ENCODE data around the gene TBC1D2B. TPM values are rescaled to one million over a fixed set of nuclear protein-coding genes. Genes with fewer than 3 reads are reported as not detected.

The TBC1D2B gene
- total and polyA plus RNA-seq, 2 donors (not counting 3 experiments of a cell fraction or from before 2014, with no cell fraction given), result 30.8 to 46.1 TPM

GRCh38 chr15:78101423-78102105 lies 24.1 kb upstream of the TBC1D2B start:
- intact Hi-C loops (cut with micrococcal nuclease) (no loop called here), dilution Hi-C loops (cut with MboI; ENCODE audit: extremely low pct_ligation_motif_present, low sequenced_read_pairs) (no loop called here)
- no peak overlapping the region for H3K9ac ChIP-seq (replicated peaks; ENCODE audit: extremely low read depth, insufficient read depth, low read length)
- TF ChIP-seq POLR2A (IDR thresholded peaks at IDR 0.05; ENCODE audit: low read depth, low read length) (no peak), MYC (IDR thresholded peaks at IDR 0.05; ENCODE audit: low read depth, low read length) (no peak), MAX (IDR thresholded peaks at IDR 0.05; ENCODE audit: insufficient read depth, insufficient read length) (no peak), EZH2 (IDR thresholded peaks at IDR 0.05; ENCODE audit: borderline replicate concordance, low read depth, low read length, severe bottlenecking) (no peak), CTCF (IDR thresholded peaks at IDR 0.05; ENCODE audit: extremely low read depth in 1 of 2, insufficient read depth in 1 of 2, low read depth in 1 of 2, low read length in 2 of 2) (no peak), GATA2 (IDR thresholded peaks at IDR 0.05; ENCODE audit: insufficient read depth, insufficient read length, low read depth, low read length) (no peak), JUN (IDR thresholded peaks at IDR 0.05; ENCODE audit: borderline replicate concordance, insufficient read depth, insufficient read length, low read depth) (no peak), FOS (IDR thresholded peaks at IDR 0.05; ENCODE audit: borderline replicate concordance, insufficient read depth, low read length) (no peak), POLR2AphosphoS5 (IDR thresholded peaks at IDR 0.05; ENCODE audit: insufficient read depth, low read depth, low read length) (no peak)
- CTCF ChIA-PET, result interaction anchor here (1.0 to 1.2 kb wide), 2 partner anchors 9 to 18 kb away, joined by 3 read pairs; partner anchors contain the start of gene SH2D7
- H3K9me3 ChIP-seq (replicated peaks; ENCODE audit: control insufficient read depth, insufficient read depth, low read length), result no peaks in the 10 kb centered on the region
- BruUV-seq (replicated peaks), result no TSS peak
- no peak for DNase-seq (ENCODE audit: low read depth, low spot score)
- no peaks in the 10 kb centered on the region for H3K9me1 ChIP-seq (replicated peaks; ENCODE audit: control insufficient read depth, extremely low read depth, insufficient read depth, low read length)
- FAIRE-seq, result no peak
- H4K20me1 ChIP-seq (replicated peaks; ENCODE audit: control insufficient read depth, extremely low read depth, insufficient read depth, low read length), result no peaks in the 10 kb centered on the region
- H3K27ac ChIP-seq (ENCODE audit: insufficient read depth, low read depth, low read length), result no peak overlapping the region
- H3K27me3 ChIP-seq (ENCODE audit: control insufficient read depth in 2 of 2, insufficient read depth in 2 of 2, low read length in 2 of 2), result no peaks in the 10 kb centered on the region
- peaks cover 17% of the 10 kb centered on the region for H3K4me1 ChIP-seq (ENCODE audit: control insufficient read depth, extremely low read depth, insufficient read depth, low read length)
- H3K36me3 ChIP-seq (ENCODE audit: control insufficient read depth in 2 of 2, extremely low read depth in 1 of 2, insufficient read depth in 2 of 2, low read length in 2 of 2), result no peaks in the 10 kb centered on the region
- POLR2A ChIA-PET, result no interaction called here
- H3K79me2 ChIP-seq (ENCODE audit: control insufficient read depth, insufficient read depth, low read length), result no peaks in the 10 kb centered on the region
- no peak overlapping the region for H3K4me2 ChIP-seq (ENCODE audit: insufficient read depth, low read length)
- H2AFZ ChIP-seq (ENCODE audit: low read depth, low read length), result no peak overlapping the region
- no peak overlapping the region for H3K4me3 ChIP-seq (replicated peaks in 1 of 3; ENCODE audit: insufficient read depth in 1 of 3, low read depth in 1 of 3, low read length in 3 of 3)

Data from endothelial cell of umbilical vein (primary cell).